DMS114 treated with DMSO at 0.1 percent for 48 hours (cell line): ENCODE measurements around the gene MIPOL1.
A peak's percentile ranks its signal among the peaks of the same experiment; 100 is the strongest.
"Not testable (repeated sequence)": the region's sequence is repeated elsewhere in the genome, so short reads cannot be mapped to it uniquely, and the experiment has no call there.

ENCODE experiments used
- DNase-seq: peaks from one replicate; lab custom pipeline; 2025; ENCODE audit not compliant: unreplicated experiment; lab: John Stamatoyannopoulos, UW

The MIPOL1 gene

DNA sequence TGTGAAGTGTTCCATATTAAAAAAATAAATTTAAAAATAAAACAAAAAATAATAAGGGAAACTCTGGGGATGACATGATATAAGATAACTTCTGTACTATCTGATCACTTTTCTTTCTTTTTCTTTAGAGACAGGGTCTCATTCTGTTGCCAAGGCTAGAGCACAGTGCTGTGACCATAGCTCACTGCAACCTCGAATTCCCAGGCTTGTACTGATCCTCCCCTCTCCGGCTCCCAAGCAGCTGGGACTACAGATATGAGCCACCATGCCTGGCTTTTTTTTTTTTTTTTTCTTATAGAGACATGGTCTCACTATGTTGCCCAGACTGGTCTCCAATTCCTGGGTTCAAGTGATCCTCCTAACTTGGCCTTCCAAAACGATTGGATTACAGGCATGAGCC is 10.4 kb upstream of the MIPOL1 start:
- no peak for DNase-seq

DNA sequence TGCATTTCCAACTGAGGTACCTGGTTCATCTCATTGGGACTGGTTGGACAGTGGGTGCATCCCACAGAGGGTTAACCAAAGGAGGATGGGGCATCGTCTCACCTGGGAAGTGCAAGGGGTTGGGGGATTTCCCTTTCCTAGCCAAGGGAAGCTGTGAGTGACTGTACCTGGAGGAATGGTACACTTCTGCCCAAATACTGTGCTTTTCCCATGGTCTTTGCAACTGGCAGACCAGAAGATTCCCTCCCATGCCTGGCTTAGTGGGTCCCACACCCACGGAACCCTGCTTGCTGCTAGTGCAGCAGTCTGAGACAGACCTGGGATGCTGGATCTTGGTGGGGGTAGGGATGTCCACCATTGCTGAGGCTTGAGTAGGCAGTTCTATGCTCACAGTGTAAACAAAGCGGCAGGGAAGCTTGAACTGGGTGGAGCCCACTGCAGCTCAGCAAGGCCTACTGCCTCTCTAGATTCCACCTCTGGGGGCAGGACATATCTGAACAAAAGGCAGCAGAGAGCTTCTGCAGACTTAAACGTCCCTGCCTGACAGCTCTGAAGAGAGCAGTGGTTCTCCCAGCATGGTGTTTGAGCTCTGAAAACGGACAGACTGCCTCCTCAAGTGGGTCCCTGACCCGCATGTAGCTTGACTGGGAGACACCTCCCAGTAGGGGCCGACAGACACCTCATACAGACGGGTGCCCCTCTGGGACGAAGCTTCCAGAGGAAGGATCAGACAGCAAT is 9.7 kb upstream of the MIPOL1 start:
- not testable (repeated sequence) for DNase-seq

DNA sequence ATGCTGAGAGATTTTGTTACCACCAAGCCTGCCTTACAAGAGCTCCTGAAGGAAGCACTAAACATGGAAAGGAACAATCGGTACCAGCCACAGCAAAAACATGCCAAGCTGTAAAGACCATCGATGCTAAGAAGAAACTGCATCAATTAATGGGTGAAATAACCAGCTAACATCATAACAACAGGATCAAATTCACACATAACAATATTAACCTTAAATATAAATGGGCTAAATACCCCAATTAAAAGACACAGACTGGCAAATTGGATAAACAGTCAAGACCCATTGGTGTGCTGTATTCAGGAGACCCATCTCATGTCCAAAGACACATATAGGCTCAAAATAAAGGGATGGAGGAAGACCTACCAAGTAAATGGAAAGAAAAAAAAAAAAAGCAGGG is 8.0 kb upstream of the MIPOL1 start:
- DNase-seq: not testable (repeated sequence)

DNA sequence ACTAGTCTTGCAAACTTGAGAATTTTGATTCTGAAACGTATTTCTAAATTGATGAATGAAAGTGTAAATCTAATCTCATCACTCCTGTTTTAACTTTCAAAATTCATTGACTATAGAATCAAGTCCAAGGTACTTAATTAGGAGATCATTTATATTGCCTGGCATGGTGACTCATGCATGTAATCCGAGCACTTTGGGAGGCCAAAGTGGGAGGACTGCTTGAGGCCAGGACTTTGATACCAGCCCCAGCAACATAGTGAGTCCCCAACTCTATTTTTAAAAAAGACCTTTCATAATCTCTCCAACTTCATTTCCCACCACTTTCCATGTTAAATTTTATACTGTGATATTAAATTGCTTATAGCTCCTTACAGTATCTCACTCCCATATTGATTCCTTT is 3.0 kb upstream of the MIPOL1 start:
- DNase-seq: no peak

DNA sequence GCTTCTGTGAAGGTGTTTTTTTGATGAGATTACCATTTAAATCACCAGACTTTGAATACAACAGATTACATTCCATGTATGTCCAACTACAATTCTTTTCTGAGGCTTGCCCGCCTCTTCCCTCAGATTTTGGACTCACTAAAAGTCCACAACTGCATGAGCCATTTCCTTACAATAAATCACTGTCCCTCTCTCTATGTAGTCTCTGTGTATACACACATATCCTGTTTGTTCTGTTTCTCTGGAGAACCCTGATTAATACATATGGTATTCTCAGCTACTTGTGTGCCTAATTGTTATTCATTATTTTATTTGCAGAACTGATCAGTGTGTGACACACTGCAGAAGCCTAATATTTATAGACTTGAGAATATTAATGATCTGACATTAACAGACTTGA is 2.4 kb upstream of the MIPOL1 start:
- no peak for DNase-seq

DNA sequence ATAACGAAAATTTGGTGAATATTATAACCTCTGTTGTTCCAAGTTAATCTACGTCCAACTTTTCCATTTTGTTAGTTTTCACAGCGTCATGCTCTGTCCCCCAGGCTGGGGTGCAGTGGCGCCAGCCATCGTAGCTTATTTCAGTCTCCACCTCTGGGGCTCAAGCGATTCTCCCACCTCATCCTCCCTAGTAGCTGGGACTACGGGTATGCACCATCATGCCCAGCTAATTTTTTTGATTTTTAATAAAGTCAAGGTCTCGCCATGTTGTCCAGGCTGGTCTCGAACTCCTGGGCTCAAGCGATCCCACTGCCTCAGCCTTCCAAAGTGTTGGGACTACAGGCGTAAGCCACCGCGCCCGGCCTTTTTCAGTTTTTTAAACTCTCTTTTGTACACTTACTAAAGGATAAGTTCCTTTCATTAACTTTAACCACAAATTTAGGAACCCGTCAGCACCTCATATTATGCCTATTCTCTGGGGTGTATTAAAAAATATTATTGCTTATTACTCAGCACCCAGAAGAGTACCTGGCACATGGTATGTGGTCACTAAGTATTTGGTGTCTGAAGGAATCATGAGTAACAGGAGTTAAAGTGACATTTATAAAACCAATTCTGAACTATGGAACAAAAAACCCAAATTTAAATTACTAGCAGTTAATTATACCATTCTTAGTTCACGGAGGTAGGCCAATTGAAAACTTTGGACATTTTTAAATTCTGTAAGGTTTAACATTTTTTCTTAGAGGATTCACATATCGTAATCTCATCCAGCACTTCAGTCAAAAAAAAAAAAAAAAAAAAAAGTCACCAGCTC is 925 bp upstream of the MIPOL1 start:
- DNase-seq: no peak

DNA sequence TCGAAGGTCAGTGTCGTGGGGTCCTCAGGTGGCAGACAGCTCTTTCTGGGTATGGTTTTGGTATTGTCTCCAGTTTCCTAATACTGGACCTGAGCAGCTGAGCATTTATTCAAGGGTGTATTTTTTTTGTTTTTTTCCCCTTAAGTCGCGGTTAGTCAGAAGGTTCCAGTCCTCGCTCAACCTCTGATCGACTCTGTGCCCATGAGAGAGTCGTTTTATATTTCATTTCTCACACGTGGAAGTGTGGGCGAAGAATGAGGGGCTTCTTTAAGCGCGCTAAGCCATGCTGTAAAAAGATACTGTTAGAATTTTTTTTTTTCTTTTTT is 499 bp downstream of the MIPOL1 start:
- DNase-seq: no peak

DNA sequence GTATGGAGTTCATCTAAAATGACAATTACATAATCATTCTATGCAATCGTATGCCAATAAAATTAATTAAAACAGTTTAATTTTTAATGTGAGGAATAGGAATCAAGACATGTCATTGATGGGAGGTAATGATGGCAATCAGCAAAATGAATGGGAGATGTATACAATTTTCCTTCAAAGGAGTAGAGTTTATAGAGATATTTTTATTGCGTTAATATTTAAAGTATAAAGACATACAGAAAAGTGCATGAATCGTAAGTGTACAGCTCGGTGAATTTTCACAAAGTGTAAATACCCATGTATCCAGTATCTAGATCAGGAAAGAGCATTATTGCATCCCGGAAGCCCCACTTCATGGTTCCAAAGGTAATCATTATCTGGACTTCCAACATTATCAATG is 1.2 kb downstream of the MIPOL1 start:
- no peak for DNase-seq

DNA sequence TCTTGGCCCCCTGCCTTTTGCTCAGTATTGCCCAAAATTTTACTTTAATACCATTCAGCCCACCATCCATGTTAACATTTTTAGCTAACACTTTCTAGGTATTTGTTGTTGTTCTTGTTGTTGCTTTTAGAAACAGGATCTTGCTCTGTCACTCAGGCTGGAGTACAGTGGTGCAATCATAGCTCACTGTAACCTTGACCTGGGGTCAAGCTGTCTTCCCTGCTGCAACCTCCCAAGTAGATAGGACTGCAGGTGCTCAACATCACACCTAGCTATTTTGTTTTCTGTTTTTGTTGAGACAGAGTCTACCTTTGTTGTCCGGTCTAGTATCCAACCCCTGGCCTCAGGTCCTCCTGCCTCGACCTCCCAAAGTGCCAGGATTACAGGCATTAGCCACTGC is 4.0 kb downstream of the MIPOL1 start:
- DNase-seq: no peak

DNA sequence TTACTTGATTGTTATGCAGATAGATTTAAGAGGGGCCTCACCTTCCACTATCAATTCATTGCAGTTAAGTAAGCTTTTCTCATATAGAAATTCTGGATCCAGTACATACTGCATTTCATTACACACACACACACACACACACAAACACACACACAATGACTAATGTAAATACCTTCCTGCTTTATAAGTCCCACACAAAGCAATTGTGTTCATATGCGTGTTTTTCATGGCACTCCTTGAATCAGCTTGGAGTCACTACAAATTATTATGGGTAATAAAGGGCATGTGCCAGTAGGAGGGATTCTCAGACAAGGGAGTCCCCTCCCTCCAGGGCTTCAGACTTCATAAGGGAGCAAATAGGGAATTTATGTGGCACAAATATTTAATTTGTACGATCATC is 4.5 kb downstream of the MIPOL1 start:
- no peak for DNase-seq

DNA sequence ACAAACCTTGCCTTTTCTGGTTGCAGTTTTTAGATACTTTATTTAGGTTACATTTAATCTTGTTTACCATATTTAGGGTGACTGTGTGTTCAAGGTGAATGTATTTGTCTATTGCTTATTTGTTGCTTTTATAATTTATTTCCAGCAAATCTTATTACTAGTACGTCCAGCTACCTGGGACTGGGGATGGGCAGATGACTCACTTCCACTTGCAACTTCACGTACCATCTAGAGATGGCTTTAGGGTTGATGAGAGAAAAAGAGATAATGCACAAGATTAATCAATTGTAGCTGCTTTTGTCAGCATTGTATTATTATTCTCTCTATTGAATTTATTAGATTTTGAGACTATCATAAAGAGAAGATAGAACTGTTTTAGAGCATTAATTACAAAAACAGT is 5.1 kb downstream of the MIPOL1 start:
- no peak for DNase-seq

DNA sequence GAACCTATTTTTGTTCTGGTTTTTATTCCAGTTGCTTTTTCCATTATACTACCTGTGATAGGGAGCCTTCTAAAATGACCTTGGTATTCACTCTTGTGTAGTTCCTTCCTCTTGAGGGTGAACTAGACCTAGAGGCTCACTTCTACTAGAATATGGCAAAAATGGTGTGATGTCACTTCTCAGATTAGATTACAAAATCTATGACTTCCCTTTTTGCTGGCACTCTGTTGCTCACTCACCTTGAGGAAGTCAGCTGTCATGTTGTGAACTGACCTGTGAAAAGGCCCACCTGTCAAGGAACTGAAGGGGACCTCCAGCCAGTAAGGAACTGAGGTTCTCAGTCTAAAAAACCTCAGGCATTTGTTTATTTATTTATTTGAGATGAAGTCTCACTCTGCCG is 5.7 kb downstream of the MIPOL1 start:
- no peak for DNase-seq

DNA sequence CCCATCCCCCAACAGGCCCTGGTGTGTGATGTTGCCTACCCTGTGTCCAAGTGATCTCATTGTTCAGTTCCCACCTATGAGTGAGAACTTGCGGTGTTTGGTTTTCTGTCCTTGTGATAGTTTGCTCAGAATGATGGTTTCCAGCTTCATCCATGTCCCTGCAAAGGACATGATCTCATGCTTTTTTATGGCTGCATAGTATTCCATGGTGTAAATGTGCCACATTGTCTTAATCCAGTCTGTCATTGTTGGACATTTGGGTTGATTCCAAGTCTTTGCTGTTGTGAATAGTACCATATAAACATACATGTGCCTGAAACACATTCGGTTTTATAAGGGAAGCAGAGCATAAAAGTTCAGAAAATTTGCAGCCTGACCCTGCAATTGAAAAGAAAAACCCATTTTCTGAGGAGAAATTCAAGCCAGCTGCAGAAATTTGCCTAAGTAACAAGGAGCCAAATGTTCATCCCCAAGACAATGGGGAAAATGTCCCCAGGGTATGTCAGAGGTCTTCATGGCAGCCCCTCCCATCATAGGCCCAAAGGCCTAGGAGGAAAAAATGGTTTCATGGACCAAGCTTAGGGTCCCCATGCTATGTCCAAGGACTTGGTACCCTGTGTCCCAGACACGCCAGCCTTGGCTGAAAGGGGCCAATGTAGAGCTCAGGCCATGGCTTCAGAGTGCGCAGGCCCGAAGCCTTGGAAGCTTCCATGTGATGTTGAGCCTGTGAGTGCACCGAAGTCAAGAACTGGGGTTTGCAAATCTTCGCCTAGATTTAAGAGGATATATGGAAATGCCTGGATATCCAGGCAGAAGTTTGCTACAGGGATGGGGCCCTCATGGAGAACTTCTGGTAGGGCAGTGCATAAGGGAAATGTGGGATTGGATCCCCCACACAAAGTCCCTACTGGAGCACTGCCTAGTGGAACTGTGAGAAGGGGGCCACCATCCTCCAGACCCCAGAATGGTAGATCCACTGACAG is 8.2 kb downstream of the MIPOL1 start:
- not testable (repeated sequence) for DNase-seq

DNA sequence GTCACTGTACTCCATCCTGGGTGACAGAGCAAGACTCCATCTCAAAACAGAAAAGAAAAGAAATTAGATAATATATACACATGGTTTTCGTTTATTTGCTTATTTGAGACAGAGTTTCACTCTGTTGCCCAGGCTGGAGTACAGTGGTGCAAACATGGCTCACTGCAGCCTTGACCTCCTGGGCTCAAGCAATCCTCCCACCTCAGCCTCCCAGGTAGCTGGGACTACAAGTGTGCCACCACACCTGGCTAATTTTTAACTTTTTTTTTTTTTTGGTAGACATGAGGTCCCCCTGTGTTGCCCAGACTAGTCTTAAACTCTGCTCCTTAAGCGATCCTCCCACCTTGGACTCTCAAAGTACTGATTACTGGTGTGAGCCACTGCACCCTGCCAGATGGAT is 11.9 kb downstream of the MIPOL1 start:
- not testable (repeated sequence) for DNase-seq

DNA sequence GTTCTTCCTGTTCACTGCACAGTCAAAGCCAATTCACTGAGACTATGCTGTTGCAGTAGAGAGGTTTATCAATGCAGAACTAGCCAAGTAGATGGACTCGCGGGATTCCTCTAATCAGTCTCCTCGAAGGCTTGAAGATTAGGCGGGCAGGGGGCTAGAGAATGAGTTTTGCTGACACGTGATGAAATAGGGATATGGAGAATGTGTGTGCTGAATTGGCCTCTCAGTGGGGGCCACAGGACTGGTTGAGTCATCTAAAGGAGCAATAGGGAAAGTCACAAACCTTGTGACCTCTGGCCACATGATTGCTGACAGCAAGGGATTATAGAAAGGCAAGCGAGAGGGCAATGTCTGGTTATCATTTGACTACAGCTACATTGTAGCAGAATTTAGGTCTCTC is 12.7 kb downstream of the MIPOL1 start:
- DNase-seq: no peak

DNA sequence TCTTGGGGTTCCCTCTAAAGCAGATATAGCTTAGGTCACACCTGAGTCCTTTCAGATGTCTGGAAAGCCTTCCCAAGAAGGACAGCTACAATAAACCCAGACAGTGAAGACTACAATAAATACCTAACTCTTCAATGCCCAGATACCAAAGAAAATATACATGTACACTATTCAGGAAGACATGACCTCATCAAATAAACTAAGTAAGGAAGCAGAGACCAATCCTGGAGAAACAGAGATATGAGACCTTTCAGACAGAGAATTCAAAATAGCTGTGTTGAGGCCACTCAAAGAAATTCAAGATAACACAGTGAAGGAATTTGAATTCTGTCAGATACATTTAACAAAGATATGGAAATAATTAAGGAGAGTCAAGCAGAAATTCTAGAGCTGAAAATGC is 15.3 kb downstream of the MIPOL1 start:
- no peak for DNase-seq

DNA sequence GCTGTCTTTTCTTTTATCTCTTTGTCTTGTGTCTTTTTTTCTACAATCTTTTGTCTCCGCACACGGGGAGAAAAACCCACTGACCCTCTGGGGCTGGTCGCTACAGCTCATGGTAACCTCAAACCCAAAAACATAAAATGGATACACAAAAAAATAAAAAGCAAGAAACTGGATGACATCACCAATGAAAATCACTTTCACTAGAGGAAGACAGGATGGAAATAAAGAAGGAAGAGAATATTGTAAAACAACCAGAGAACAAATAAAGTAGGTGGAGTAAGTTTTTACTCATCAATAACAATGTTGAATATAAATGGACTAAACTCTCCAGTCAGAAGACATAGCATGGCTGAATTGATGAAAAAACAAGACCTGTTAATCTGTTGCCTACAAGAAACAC is 17.6 kb downstream of the MIPOL1 start:
- DNase-seq: no peak

DNA sequence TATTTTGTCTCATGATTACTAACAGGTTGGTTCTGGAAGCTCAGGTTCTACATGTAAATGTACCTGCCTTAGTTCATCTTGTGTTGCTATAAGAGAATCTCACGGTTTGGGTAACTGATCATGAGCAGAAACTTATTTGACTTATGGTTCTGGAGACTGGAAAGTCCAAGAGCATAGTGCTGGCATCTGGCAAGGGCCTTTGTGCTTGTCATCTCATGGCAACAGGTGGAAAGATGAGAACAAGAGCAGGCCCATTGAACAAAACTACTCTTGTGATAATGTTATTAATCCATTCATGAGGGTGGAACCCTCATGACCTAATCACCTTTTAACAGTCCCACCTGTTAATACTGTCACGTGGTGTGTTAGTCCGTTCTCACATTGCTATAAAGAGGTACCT is 23.3 kb downstream of the MIPOL1 start:
- no peak for DNase-seq

DNA sequence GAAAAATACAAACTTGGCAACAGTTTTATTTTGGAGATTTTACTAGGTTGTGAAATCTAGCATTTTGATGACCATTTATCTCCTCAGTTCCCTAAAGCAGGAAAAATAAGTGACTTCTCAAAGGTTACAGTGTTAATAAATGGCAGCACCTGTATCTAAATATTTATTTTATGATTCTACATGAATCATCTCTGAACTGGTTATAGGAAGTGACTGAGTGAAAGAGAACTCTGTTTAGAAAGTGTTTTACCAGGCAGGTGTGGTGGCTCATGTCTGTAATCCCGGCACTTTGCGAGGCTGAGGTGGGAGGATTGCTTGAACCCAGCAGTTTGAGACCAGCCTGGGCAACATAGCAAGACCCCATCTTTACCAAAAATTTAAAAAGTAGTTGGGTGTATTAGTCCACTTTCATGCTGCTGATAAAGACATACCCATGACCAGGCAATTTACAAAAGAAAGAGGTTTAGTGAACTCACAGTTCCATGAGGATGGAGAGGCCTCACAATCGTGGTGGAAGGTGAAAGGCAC is 26.3 kb downstream of the MIPOL1 start:
- no peak for DNase-seq

DNA sequence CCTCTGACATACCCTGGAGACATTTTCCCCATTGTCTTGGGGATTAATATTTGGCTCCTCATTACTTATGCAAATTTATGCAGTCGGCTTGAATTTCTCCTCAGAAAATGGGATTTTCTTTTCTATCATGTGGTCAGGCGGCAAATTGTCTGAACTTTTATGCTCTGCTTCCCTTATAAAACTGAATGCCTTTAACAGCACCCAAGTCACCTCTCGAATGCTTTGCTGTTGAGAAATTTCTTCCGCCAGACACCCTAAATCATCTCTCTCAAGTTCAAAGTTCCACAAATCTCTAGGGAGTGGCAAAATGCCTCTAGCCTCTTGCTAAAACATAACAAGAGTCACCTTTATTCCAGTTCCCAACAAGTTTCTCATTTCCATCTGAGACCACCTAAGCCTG is 27.9 kb downstream of the MIPOL1 start:
- not testable (repeated sequence) for DNase-seq

DNA sequence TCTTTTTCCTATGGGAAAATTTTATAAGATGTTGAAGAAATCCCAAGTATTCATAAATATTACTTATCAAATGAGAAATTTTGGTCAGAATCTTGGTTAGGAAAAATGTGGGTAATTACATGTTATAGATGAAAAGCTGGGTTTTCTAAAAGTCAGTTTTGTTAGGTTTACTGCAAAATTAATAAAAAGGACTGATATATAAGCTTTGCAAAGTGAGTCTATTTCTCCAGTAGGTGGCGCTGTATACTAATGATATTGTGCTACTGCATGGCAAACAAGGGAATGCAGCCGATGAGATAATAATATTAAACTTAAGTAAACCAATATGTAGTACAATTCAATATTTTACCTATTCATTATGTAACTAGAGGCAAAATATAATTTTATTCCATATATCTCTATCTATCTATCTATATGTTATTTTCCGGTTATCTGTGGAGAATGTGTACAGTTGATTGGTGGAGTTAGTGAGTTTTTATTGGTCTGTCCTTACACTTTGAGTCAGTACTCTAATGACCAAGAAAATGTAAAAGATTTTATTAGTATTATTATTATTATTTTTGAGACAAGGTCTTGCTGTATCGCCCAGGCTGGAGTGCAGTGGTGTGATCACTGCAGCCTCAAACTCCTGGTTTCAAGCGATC is 32.9 kb downstream of the MIPOL1 start:
- DNase-seq: peak; percentile 59
